HFF-Myc (cell line): ENCODE data around the gene MS4A15.

Experiments
- DNase-seq: peaks from one replicate; pipeline ENCODE4 v3.0.0-alpha.2; 2011; ENCODE audit warnings: low read depth; ENCODE audit errors: extremely low read depth
- H3K4me3 ChIP-seq: replicated peaks from 2 replicates; pipeline ENCODE4 v1.5.1; 2011; ENCODE audit warnings: low read depth, mild to moderate bottlenecking, control low read depth, low read length
- CTCF ChIP-seq: IDR thresholded peaks from 2 replicates; pipeline ENCODE4 v1.5.1; 2012; ENCODE audit warnings: mild to moderate bottlenecking, low read depth, low read length, control low read depth; ENCODE audit errors: missing control alignments

The MS4A15 gene

GRCh38 chr11:60740573-60740972 lies 16.1 kb upstream of the MS4A15 start:
- TF ChIP-seq CTCF = no peak
- no peak for DNase-seq
- H3K4me3 ChIP-seq = no peak overlapping the region

- TF ChIP-seq CTCF = no peak
- DNase-seq = no peak
- no peak overlapping the region for H3K4me3 ChIP-seq
Measured at GRCh38 chr11:60741421-60741820, 15.2 kb upstream of the MS4A15 start.

GRCh38 chr11:60743058-60743457 lies 13.6 kb upstream of the MS4A15 start:
- no peak for TF ChIP-seq CTCF
- no peak for DNase-seq
- H3K4me3 ChIP-seq = no peak overlapping the region

- no peak overlapping the region for H3K4me3 ChIP-seq
- DNase-seq = no peak
- no peak for TF ChIP-seq CTCF
Measured at GRCh38 chr11:60744114-60744513, 12.6 kb upstream of the MS4A15 start.

GRCh38 chr11:60747359-60747873 lies 9.3 kb upstream of the MS4A15 start:
- DNase-seq = no peak
- no peak for TF ChIP-seq CTCF
- no peak overlapping the region for H3K4me3 ChIP-seq

- DNase-seq = no peak
- no peak for TF ChIP-seq CTCF
- H3K4me3 ChIP-seq = no peak overlapping the region
Measured at GRCh38 chr11:60748225-60748624, 8.4 kb upstream of the MS4A15 start.

GRCh38 chr11:60748821-60749220 lies 7.8 kb upstream of the MS4A15 start:
- no peak for DNase-seq
- H3K4me3 ChIP-seq = no peak overlapping the region
- TF ChIP-seq CTCF = no peak
